ENCODE measurements around the gene FXYD7. TPM values are rescaled to one million over a fixed set of nuclear protein-coding genes. Genes with fewer than 3 reads are reported as not detected.
"Not testable (repeated sequence)": the region's sequence is repeated elsewhere in the genome, so short reads cannot be mapped to it uniquely, and the experiment has no call there.

FXYD7 gene
- total RNA-seq, 1 experiment from 2014 or later = 0.66 TPM

- DNase-seq (ENCODE audit: low read depth) = peak; percentile 15
Observed at GRCh38 chr19:35194012-35194984, 51.2 kb downstream of the FXYD7 start.

GRCh38 chr19:35195830-35196229 is 52.8 kb downstream of the FXYD7 start:
- no peak for DNase-seq (ENCODE audit: low read depth)

- DNase-seq (ENCODE audit: low read depth) = not testable (repeated sequence)
Observed at GRCh38 chr19:35196861-35197260, 53.8 kb downstream of the FXYD7 start.

GRCh38 chr19:35199481-35199880 is 56.4 kb downstream of the FXYD7 start:
- no peak for DNase-seq (ENCODE audit: low read depth)

GRCh38 chr19:35202722-35203688 is 60.0 kb downstream of the FXYD7 start:
- DNase-seq (ENCODE audit: low read depth) = no peak

Small RNA genes lying within 50 kb of the gene (small RNA-seq; reads per million reads assigned to genes)
- not detected for gene AC020907.2

Other genes with a start within 250 kb of the FXYD7 start
- gene ZNF30, start 216.4 kb upstream of the FXYD7 start, total RNA-seq (2014; rRNA removed; shearing (Covaris generic)) = 3.1 and 3.2 TPM in 2 replicates
- 1.2 and 1.8 TPM in 2 replicates for gene ZNF792, start 179.0 kb upstream of the FXYD7 start, total RNA-seq (2014; rRNA removed; shearing (Covaris generic))
- gene GRAMD1A, start 142.9 kb upstream of the FXYD7 start, total RNA-seq (2014; rRNA removed; shearing (Covaris generic)) = 35.1 and 63.9 TPM in 2 replicates
- gene SCN1B, start 112.8 kb upstream of the FXYD7 start, total RNA-seq (2014; rRNA removed; shearing (Covaris generic)) = 9.3 and 13.5 TPM in 2 replicates
- not detected in 2 replicates for gene HPN, start 101.5 kb upstream of the FXYD7 start, total RNA-seq (2014; rRNA removed; shearing (Covaris generic))
- not detected in 2 replicates for gene FXYD3, start 27.4 kb upstream of the FXYD7 start, total RNA-seq (2014; rRNA removed; shearing (Covaris generic))
- gene LGI4, start 8.2 kb upstream of the FXYD7 start, total RNA-seq (2014; rRNA removed; shearing (Covaris generic)) = not detected in 2 replicates
- gene FXYD1, start 4.4 kb upstream of the FXYD7 start, total RNA-seq (2014; rRNA removed; shearing (Covaris generic)) = not detected in 2 replicates
- gene FXYD5, start 11.5 kb downstream of the FXYD7 start, total RNA-seq (2014; rRNA removed; shearing (Covaris generic)) = 255 and 385 TPM in 2 replicates
- not detected in 2 replicates for gene FAM187B, start 85.5 kb downstream of the FXYD7 start, total RNA-seq (2014; rRNA removed; shearing (Covaris generic))
- gene LSR, start 105.7 kb downstream of the FXYD7 start, total RNA-seq (2014; rRNA removed; shearing (Covaris generic)) = 0.23 and 1.3 TPM in 2 replicates
- gene USF2, start 125.7 kb downstream of the FXYD7 start, total RNA-seq (2014; rRNA removed; shearing (Covaris generic)) = 106 and 129 TPM in 2 replicates
- not detected in 2 replicates for gene HAMP, start 139.3 kb downstream of the FXYD7 start, total RNA-seq (2014; rRNA removed; shearing (Covaris generic))
- not detected in 2 replicates for gene MAG, start 148.9 kb downstream of the FXYD7 start, total RNA-seq (2014; rRNA removed; shearing (Covaris generic))
- 23.2 and 27.6 TPM in 2 replicates for gene CD22, start 185.9 kb downstream of the FXYD7 start, total RNA-seq (2014; rRNA removed; shearing (Covaris generic))
- gene FFAR1, start 204.6 kb downstream of the FXYD7 start, total RNA-seq (2014; rRNA removed; shearing (Covaris generic)) = 0.06 TPM in 1 of 2 replicates, not detected in the other
- 0.11 TPM in 1 of 2 replicates, not detected in the other for gene FFAR3, start 215.2 kb downstream of the FXYD7 start, total RNA-seq (2014; rRNA removed; shearing (Covaris generic))
- gene GPR42, start 227.8 kb downstream of the FXYD7 start, total RNA-seq (2014; rRNA removed; shearing (Covaris generic)) = not detected in 2 replicates